Gastrocnemius medialis (tissue), 4 donors: ENCODE measurements around the gene GRID2. TPM values are rescaled to one million over a fixed set of nuclear protein-coding genes. Genes with fewer than 3 reads are reported as not detected.

ENCODE experiments used
- ATAC-seq, 2 donors: fragments of 150-250 bp; one replicate each; pipeline ENCODE4 v1.9.1; 2016
- DNase-seq, 2 donors: peaks; one replicate each; pipeline ENCODE4 v3.0.0-alpha.2; 2019
- H3K27ac ChIP-seq, 4 donors: fragments of 200-600 bp; sonication (generic); 1 replicate in 1 of 4; 2 replicates in 3 of 4; pipeline ENCODE4 v1.5.1; 2016 to 2018; ENCODE audit warnings: mild to moderate bottlenecking in 2 of 4, moderate library complexity in 1 of 4
- H3K27me3 ChIP-seq, 3 donors: fragments of 200-600 bp; sonication (generic) in 2 of 3; 1 replicate in 1 of 3; 2 replicates in 2 of 3; pipeline versions ENCODE4 v1.5.1 to v1.6.0; 2016 to 2019; ENCODE audit warnings: mild to moderate bottlenecking in 1 of 3, moderate library complexity in 1 of 3
- H3K36me3 ChIP-seq, 2 donors: fragments of 200-600 bp; sonication (generic) in 1 of 2; one replicate each; pipeline ENCODE4 v1.5.1; 2017 to 2018
- H3K4me1 ChIP-seq, 2 donors: fragments of 200-600 bp; sonication (generic) in 1 of 2; one replicate each; pipeline ENCODE4 v1.5.1; 2016 to 2017; ENCODE audit warnings: mild to moderate bottlenecking in 2 of 2
- H3K4me3 ChIP-seq, 4 donors: fragments of 200-600 bp; sonication (generic) in 3 of 4; 1 replicate in 1 of 4; 2 replicates in 3 of 4; pipeline ENCODE4 v1.5.1; 2016 to 2019; ENCODE audit warnings: mild to moderate bottlenecking in 2 of 4
- H3K9me3 ChIP-seq, 3 donors: fragments of 200-600 bp; sonication (generic) in 2 of 3; 1 replicate in 1 of 3; 2 replicates in 2 of 3; pipeline ENCODE4 v1.5.1; 2016 to 2019
- CTCF ChIP-seq, 5 experiments: fragments of 450-650 bp in 3 of 5; fragments of 200-600 bp in 2 of 5; sonication (generic) in 2 of 5; IDR thresholded peaks in 4 of 5; conservative IDR thresholded peaks in 1 of 5; 1 replicate in 4 of 5; 2 replicates in 1 of 5; pipeline ENCODE4 v1.5.1; 2016 to 2019; ENCODE audit warnings: antibody characterized with exemption in 5 of 5, mild to moderate bottlenecking in 3 of 5, moderate library complexity in 3 of 5
- POLR2A ChIP-seq, 2 donors: fragments of 450-650 bp; IDR thresholded peaks; one replicate each; pipeline ENCODE4 v1.6.1; 2017; ENCODE audit warnings: antibody characterized with exemption in 2 of 2, mild to moderate bottlenecking in 2 of 2, moderate library complexity in 2 of 2
- in situ Hi-C, 4 donors: fragments of 200-750 bp; cut with MboI; loops; one replicate each; pipeline versions ENCODE4 v1.15.0 to v1.8.0; 2017; ENCODE audit warnings: low sequenced_read_pairs in 4 of 4
- intact Hi-C: fragments of 100-400 bp; cut with DNase I; formaldehyde crosslinking; loops from one replicate; pipeline ENCODE4 v1.15.1; 2023; ENCODE audit warnings: low total_unique reads
- total RNA-seq, 4 donors: library from RNA; depleted of rRNA; stranded (reverse); fragments of >200 nt; gene quantifications; one replicate each; pipeline versions ENCODE4 v1.1.0 to v1.2.3, GENCODE V29; 2016

Gene GRID2
- total RNA-seq, 4 donors from 2014 or later: not detected

DNA sequence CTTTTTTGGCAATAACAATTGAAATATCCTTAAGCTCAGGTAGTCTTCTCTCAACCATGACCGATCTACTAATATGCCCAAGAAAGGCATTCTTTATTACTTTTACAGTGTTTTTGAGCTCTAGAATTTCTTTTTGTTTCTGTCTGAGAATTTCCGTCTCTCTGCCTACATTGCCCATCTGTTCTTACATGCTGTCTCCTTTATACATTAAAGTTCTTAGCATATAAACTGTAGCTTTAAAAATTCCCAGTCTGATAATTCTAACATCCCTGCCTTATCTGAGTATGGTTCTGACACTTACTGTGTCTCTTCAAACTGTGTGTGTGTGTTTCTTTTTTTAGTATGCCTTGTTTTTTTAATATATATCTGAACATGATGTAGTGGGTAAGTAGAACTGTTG, 658.1 kb downstream of the GRID2 start:
- no peak for TF ChIP-seq POLR2A (IDR thresholded peaks at IDR 0.05)
- no peak for TF ChIP-seq CTCF (IDR thresholded peaks at IDR 0.05 in 4 of 5, conservative IDR thresholded peaks at IDR 0.05 in 1 of 5)
- Histone ChIP-seq H3K27ac (no peak overlapping the region), H3K4me1 (no peaks in the 10 kb centered on the region), H3K4me3 (no peak overlapping the region), H3K27me3 (no peaks in the 10 kb centered on the region), H3K36me3 (no peaks in the 10 kb centered on the region), H3K9me3 (no peaks in the 10 kb centered on the region)
- DNase-seq (no peak), ATAC-seq (no peak)
- in situ Hi-C loops: no loop called here
- intact Hi-C loops: no loop called here

GRCh38 chr4:92962831-92963230, 659.1 kb downstream of the GRID2 start:
- no peak for DNase-seq
- no peak overlapping the region for H3K27ac ChIP-seq
- no peaks in the 10 kb centered on the region for H3K4me1 ChIP-seq
- in situ Hi-C loops (no loop called here), intact Hi-C loops (no loop called here)
- no peak for ATAC-seq
- no peaks in the 10 kb centered on the region for H3K36me3 ChIP-seq
- no peak overlapping the region for H3K4me3 ChIP-seq
- TF ChIP-seq CTCF (IDR thresholded peaks at IDR 0.05 in 4 of 5, conservative IDR thresholded peaks at IDR 0.05 in 1 of 5) (no peak), POLR2A (IDR thresholded peaks at IDR 0.05) (no peak)
- H3K27me3 ChIP-seq: no peaks in the 10 kb centered on the region
- no peaks in the 10 kb centered on the region for H3K9me3 ChIP-seq

DNA sequence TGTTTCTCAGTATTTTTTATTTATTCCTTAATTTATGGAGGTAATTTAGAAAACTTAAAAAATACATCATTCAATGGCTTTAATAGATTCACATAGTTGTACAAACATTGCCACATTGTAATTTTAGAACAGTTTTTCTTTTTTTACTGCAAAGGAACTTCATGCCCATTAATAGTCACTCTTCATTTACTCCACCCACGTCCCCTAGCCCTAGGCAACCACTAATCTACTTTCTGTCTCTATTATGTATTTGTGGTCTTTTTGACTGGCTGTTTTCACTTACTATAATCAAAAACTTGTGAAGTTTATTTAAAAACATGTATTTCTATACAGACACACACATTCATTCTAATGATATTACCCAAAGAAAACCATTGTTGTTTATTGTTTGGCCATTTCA, 664.8 kb downstream of the GRID2 start:
- ATAC-seq: no peak
- intact Hi-C loops: no loop called here

DNA sequence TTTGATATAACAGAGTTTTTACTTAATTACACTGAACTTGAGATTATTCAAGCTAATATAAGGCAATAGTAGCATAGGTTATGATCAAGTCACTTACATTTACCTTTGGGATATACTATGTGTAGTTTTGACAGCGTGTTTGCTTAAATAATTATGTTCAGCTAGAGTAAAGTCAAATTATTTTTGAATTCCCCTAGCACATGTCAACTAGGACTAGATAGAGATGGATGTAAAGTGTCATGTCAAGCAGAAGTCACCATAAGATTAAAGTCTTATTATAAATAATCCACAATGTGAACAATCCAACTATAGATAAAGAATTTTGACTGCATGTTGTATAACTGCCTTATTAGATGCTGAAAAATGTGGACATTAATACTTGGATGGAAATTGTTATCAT, 665.2 kb downstream of the GRID2 start:
- in situ Hi-C loops: no loop called here
- Histone ChIP-seq H3K4me1 (no peaks in the 10 kb centered on the region), H3K9me3 (no peaks in the 10 kb centered on the region), H3K36me3 (no peaks in the 10 kb centered on the region), H3K27me3 (no peaks in the 10 kb centered on the region), H3K27ac (no peak overlapping the region), H3K4me3 (no peak overlapping the region)
- ATAC-seq: no peak
- DNase-seq: no peak
- intact Hi-C loops: no loop called here
- TF ChIP-seq POLR2A (IDR thresholded peaks at IDR 0.05) (no peak), CTCF (IDR thresholded peaks at IDR 0.05 in 4 of 5, conservative IDR thresholded peaks at IDR 0.05 in 1 of 5) (no peak)

More for the DNA sequence above, 664.8 kb downstream of the GRID2 start:
- Histone ChIP-seq H3K36me3 (no peaks in the 10 kb centered on the region), H3K9me3 (no peaks in the 10 kb centered on the region), H3K27ac (no peak overlapping the region), H3K4me1 (no peaks in the 10 kb centered on the region), H3K27me3 (no peaks in the 10 kb centered on the region), H3K4me3 (no peak overlapping the region)
- DNase-seq: no peak
- in situ Hi-C loops: no loop called here
- TF ChIP-seq POLR2A (IDR thresholded peaks at IDR 0.05): no peak
- no peak for TF ChIP-seq CTCF (IDR thresholded peaks at IDR 0.05 in 4 of 5, conservative IDR thresholded peaks at IDR 0.05 in 1 of 5)

DNA sequence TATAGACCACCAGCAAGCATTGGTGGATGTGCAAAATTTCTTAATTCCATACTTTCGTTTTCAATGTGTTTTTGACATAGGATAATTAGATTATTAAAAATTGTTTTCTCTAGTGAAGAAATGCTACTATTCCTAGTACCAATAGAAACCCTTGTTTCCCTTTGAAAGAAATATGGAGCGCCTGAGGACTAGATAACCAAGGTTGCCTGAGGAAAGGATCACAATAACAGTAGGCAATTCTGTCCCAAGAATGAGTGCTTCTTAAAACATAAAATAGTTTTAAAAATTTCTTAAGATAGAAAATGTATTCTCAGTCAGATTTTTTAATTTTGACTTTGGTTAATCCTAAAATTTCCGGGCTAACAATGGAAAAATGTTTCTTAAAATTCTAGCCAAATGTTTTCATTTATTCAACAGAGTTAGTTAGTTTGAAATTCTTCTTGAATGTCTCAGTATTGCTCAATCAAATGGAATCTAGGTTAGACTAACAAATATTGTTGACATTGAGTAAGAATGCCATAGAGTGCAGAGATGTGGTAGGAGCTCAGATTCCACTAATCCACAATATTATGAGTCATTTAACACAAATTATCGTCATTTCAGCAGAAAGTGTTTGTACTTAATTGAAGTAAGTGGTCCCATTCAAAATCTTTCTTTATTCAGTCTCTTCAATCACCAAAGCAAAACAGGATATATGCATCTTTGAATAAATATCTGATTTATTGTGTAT, 666.0 kb downstream of the GRID2 start:
- intact Hi-C loops: no loop called here
- no peak overlapping the region for H3K4me3 ChIP-seq
- H3K27me3 ChIP-seq: no peaks in the 10 kb centered on the region
- H3K36me3 ChIP-seq: no peaks in the 10 kb centered on the region
- H3K27ac ChIP-seq: no peak overlapping the region
- in situ Hi-C loops: no loop called here
- H3K9me3 ChIP-seq: no peaks in the 10 kb centered on the region
- TF ChIP-seq POLR2A (IDR thresholded peaks at IDR 0.05): no peak
- TF ChIP-seq CTCF (IDR thresholded peaks at IDR 0.05 in 4 of 5, conservative IDR thresholded peaks at IDR 0.05 in 1 of 5): no peak
- ATAC-seq (peak; percentile 36 to 56), DNase-seq (no peak)
- no peaks in the 10 kb centered on the region for H3K4me1 ChIP-seq
